NCI-H2107 treated with DMSO at 0.1 percent for 48 hours (cell line): Measurements from ENCODE around the gene BRSK1.

Source experiments
- DNase-seq: peaks from one replicate; lab custom pipeline; 2025; ENCODE audit not compliant: unreplicated experiment; lab: John Stamatoyannopoulos, UW

BRSK1 gene

GRCh38 chr19:55273978-55274707 lies 9.7 kb upstream of the BRSK1 start:
- DNase-seq, result peak; percentile 50

- no peak for DNase-seq
Measured at GRCh38 chr19:55275851-55276719, 7.7 kb upstream of the BRSK1 start.

GRCh38 chr19:55276720-55277430 lies 6.9 kb upstream of the BRSK1 start:
- no peak for DNase-seq

GRCh38 chr19:55277494-55277893 lies 6.3 kb upstream of the BRSK1 start:
- DNase-seq, result no peak

- no peak for DNase-seq
Measured at GRCh38 chr19:55278391-55279135, 5.2 kb upstream of the BRSK1 start.

GRCh38 chr19:55279340-55279739 lies 4.5 kb upstream of the BRSK1 start:
- no peak for DNase-seq

GRCh38 chr19:55279770-55280643 lies 3.8 kb upstream of the BRSK1 start, which contains the start of gene HSPBP1:
TSS of gene HSPBP1 (minus strand) at chr19:55280110. CDS start at chr19:55279608, 502 bp downstream.
- peak; percentile 86 for DNase-seq

- DNase-seq, result no peak
Measured at GRCh38 chr19:55284405-55285058, 735 bp downstream of the BRSK1 start.

- DNase-seq, result no peak
Measured at GRCh38 chr19:55285229-55285890, 1.6 kb downstream of the BRSK1 start.

GRCh38 chr19:55287361-55288079 lies 3.7 kb downstream of the BRSK1 start:
- DNase-seq, result no peak

- no peak for DNase-seq
Measured at GRCh38 chr19:55289117-55289796, 5.5 kb downstream of the BRSK1 start.

- DNase-seq, result no peak
Measured at GRCh38 chr19:55297267-55297666, 13.5 kb downstream of the BRSK1 start.

- no peak for DNase-seq
Measured at GRCh38 chr19:55299991-55300390, 16.2 kb downstream of the BRSK1 start.

- no peak for DNase-seq
Measured at GRCh38 chr19:55300886-55301458, 17.2 kb downstream of the BRSK1 start.

GRCh38 chr19:55301459-55302317 lies 17.9 kb downstream of the BRSK1 start:
- DNase-seq, result peak; percentile 15

- DNase-seq, result no peak
Measured at GRCh38 chr19:55302318-55302703, 18.5 kb downstream of the BRSK1 start.
